Inferior parietal cortex (tissue), 1 donor: ENCODE results near the gene BRD4.

ENCODE experiments used
- DNase-seq: peaks from one replicate; pipeline ENCODE4 v3.0.0-alpha.2; 2016; ENCODE audit errors: extremely low spot score

The BRD4 gene

DNA sequence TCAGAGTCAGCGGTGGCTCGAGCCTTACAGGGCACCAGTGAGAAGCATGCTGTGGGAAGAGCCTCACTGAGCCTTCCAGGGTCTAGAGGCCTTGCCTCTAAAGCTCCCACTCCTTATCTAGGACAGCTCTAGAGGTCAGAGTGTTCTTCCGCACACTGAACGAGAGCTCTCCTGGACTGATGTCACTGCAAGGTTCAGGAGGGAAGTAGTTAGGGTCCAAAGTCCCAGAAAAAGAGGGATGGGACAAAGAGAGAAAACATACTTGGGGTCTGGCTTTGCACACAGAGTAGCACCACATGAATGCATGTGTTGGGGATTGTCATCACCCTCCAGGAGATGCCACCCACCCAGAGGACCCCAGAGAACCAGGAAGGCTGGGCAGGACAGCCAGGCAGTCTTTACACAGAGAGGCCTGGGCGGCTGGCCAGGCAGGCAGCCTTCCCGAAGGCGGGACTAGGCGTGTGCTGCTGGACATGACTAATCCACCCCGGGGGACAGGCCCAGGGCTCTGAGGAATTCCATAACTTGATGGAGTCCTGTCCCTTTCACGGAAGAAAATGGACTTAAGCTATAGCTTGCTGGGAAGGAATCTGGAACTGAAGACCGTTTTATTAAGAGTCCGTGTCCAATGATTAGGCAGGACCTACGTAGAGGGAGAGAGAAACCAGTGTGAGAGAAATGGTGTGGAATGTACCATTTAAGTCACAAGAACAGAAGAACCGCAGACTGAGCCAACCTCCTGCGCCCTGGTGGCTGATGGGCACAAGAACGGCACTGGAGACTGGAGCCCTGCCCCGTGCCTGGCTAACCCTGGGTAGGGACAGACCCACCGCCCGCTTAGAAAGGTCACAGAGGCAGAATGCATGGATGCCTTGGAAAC lies 83.5 kb downstream of the BRD4 start:
- no peak for DNase-seq

- no peak for DNase-seq
Measured at GRCh38 chr19:15248106-15248505, 84.2 kb downstream of the BRD4 start.

DNA sequence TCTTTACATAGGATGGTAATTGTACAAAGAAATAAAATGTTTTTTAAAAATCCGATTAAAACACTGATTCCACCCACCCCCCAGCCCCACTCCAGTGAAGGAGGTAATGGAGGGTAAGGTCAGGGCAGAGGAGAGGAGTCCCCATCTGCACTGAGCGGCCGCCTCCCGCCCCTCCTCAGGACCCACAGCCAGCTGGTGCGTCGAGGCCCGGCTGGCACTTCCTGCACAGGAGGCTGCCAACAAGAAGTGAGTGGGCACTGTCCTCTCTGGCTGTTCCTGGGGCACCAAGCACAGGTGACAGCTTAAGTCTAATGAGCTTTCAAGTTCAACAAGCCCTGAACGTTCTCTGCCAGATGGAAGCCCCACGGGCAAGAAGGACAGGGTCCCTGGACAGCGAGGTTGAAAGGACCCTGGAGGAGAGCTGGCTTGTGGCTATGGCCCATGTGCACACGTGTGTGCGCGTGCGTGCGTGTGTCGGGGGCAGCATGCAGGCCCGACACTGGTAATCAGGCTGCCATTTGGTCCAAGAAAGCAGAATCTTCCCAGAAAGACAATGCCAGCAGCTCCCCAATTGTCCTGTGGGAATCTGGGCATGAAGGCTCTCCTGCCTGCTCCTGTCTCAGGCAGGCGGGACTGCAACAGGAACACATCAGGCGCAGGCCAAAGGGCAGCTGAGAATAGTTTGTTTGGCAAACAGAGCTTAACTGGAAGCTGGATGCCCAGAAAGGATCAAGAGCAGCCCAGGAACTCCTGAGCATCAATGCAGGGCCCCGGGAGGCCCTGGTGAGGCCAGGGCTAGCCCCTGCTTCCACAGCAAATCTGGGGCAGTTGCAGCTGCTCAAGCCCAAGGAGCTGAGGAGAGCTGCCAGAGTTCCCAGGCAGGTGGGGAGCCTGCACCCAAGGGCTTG lies 85.0 kb downstream of the BRD4 start:
- no peak for DNase-seq

DNA sequence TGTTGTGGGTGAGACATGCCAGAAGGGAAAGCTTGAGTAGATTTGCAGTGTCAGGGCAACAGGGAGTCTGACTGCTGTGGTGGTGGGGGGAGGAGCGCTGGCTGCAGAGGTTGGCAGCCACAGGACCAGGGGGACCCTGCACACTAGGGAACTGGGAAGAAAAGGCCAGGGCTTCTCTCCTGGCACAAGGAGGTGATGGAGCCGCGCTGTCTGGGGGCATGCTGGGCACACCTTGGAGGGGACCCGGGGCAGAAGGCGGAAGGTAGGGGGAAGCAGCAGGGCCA lies 86.2 kb downstream of the BRD4 start:
- DNase-seq: no peak

DNA sequence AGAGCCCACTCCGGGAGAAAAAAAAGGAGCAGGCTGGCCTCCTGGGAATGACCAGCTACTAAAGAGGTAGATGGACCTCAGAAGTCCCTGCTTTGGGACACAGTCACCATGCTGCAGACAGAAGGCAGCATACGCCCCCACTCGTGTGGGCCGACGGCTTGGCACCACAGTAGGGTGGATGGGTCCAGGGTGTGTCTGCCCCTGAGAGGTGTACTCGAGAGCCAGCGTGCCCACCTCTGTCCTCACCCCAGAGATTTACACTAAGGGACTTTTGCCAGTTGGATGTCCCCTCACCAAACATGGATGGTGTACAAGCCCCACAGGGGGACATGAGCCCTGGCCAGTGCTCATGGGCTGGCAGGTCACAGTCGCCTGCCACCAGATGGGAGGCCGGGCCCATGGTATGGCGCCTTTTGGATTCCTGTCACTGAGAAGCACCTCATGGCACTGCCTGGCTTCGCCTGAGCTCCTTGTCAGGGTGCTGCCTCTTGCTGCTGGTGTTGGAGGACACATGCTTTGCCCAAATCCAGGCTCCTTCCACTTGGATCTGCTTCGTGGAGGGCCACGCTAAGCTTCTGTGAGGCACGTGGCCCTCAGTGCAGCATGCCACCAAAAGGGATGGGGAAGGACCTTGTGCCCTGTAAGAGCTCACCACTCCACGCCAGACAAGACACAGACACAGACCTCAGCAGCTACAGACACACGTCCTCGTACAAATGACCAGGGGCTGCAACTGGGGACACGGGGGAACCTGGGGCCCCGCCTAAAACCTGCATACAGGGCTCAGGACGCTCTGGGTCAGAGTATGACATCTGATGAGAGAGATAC lies 86.8 kb downstream of the BRD4 start:
- DNase-seq: no peak

DNA sequence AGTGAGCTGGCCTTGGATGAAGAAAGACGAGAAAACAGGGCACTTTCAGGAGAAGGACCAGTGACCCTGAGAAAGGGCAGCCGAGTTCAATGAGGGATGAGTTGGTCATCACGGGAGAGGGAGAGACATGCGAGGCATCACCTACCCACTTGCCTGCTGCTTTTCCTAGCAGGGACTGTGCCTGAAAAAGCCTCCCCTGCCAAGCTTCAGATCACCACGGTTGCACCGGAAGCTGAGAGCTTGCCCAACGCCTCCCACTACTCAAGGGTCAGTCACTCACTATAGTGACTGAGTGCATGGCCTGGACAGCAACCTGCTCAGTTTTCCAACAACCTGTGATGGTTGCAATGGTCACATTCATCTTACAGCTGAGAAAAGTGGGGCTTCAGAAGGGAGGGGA lies 87.5 kb downstream of the BRD4 start:
- DNase-seq: no peak

DNA sequence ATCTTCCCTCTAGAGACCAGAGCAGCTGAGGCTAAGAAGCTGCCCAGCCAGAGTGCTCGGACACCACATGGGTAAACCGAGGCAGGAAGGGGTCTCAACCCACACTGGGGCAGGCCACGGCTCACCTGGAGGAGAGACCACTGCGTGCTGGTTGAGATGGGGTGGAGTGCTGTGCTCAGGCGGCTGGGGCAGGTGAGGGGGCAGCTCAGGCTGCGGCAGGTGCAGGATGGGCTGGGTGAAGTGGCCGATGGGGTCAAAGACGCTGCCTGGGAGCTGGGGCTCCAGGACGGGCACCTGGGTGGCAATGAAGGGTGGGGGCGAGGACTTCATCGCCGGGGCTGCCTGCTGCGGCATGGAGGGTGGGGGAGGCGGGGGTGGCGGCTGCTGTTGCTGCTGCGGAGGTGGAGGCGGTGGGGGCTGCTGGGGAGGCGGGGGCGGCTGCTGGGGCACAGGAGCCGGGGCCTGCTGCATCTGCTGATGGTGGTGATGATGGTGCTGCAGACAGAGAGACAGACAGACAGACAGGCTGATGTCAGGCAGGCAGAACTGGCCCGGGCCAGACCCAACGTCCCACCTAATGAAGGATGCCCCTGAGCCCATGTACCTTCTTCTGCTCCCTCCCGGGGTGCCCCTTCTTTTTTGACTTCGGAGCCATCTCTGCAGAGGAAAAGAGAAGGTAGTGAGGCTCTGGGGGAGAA lies 88.1 kb downstream of the BRD4 start:
- no peak for DNase-seq

DNA sequence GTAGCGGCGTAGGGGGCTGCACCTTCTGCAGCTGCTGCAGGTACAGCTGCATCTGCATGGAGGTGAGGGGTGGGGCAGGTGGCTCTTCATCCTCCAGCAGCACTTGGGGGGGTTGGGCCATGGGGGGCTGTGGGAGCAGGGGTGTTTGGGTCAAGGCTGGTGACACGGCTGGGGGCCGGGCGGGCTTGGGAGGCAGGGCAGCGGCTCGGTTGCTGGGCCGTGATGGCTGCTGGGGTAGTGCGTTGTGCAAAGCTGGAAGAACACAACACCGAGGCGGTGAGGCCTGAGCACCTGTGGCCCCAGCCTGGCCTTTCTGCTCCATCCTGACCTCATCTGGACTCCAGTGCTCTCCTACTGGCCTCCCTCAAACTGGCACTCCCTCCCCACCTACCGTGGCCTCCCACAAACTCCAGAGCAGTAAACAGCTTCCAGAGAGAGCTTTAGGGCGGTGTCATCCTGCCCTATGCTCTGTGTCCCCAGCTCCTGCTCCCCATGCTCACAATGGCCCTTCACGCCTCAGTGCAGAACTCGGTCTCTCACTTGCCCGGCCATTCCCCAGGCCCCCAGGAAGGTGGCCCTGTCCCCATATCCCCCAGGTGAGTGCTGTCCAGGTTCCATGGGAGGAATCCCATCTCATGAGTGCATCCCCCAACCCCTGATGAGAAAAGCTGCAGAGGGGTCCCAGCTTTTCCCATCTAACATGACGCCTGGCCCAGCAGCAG lies 88.9 kb downstream of the BRD4 start:
- DNase-seq: no peak

- DNase-seq: no peak
Measured at GRCh38 chr19:15241259-15241910, 91.0 kb downstream of the BRD4 start.

DNA sequence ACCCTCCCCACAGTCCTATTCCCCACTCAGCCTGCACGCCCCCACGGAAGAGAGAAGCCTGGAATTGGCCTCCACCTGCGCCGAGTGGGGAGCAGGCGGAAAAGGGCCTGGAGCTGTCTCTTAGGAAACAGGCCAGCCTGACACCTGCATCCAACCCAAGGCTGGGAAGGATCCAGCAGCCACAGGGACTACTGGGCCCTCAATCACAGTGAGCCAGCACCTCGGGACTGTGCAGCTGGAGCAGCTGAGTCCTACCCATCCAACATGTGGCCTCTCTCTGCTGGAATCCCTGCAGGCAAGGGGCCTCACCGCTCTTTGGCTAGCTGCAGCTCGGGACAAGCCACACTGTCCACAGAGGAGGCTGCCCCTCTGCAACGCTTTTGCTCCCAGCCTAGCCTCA lies 91.8 kb downstream of the BRD4 start:
- DNase-seq: no peak

- DNase-seq: no peak
Measured at GRCh38 chr19:15239337-15239949, 92.9 kb downstream of the BRD4 start.

GRCh38 chr19:15238639-15239155 lies 93.6 kb downstream of the BRD4 start:
- no peak for DNase-seq

GRCh38 chr19:15237759-15238638 lies 94.3 kb downstream of the BRD4 start:
- DNase-seq: no peak

DNA sequence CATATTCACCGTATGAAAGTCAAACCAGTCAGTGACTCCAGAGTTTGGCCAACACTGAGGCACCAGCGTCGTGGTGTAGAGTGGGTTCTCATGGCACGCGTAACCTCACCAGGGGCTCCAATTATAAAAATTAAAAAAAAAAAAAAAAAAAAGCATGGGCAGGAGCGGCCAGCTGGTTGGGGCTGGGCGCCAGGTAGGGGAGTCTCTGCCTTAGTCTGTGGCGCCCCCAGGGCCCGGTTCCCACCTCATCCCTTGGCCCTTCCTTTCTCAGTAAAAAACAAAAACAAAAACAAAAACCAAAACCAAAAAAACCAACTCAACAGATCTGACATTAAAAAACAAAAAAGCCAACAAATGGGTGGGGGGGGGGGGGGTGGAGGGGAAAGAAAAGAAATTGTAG lies 95.5 kb downstream of the BRD4 start:
- DNase-seq: no peak

DNA sequence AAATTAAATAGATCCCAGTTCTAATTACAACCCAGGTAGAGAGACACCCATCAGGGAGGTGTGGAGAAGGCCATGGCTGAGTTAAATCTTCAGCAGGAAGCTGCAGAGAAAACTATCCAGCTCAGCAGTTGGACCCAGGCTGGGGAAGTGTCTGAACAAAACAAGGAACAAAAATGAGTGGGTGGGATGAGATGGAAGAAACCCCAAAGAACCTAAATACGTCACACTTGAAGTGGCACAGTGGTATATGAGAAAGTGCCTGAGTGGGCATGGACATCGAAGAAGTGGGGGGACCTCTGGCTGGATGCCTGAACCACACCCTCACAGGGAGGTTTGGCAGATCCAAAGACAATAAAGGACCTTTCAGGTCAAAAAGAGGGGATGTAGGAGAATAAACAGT lies 96.6 kb downstream of the BRD4 start:
- DNase-seq: no peak

DNA sequence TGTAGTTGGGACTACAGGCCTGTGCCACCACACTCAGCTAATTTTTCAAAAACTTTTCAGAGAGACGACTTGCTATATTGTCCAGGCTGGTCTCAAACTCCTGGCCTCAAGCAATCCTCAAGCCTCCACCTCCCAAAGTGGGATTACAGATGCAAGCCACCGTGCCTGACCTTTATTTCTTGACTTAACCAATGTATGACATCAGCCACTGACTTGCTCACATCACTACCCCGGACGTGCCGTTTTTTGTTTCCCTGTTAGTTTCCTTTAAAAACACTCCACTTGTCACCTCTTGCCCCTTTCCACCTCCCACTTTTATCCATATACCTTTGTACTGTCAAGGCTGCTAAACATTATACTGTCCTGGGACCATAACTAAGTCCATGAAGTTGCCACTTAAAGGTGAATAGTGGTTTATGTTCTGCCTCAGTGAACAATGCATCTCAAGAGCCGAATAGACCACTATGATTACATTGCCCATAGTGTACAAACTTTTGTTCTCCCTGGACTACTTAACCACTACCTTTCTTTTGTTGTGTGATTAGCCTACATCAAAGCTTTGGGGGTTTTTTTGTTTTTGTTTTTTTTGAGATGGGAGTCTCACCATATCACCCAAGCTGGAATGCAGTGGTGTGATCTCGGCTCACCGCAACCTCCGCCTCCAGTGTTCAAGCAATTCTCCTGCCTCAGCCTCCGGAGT lies 97.8 kb downstream of the BRD4 start:
- DNase-seq: no peak

DNA sequence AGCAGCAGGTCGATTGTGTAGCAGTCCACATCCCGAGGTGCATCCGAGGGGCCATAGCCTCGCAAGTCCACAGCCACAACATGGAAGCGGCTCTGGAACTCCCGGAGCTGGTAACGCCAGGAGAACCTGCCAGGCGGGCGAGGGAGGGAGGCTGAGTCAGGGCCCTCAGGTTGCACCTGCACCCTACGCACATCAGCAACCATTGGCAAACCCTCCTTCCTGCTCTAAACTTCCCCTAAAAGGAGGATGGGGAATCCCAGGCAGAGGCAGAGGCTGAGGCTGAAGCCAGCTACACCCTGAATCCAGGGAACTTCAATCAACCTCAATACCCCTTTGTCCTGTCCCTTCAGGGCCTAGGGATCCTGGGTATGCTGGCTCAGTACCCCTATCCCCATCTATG lies 101.1 kb downstream of the BRD4 start:
- DNase-seq: no peak

DNA sequence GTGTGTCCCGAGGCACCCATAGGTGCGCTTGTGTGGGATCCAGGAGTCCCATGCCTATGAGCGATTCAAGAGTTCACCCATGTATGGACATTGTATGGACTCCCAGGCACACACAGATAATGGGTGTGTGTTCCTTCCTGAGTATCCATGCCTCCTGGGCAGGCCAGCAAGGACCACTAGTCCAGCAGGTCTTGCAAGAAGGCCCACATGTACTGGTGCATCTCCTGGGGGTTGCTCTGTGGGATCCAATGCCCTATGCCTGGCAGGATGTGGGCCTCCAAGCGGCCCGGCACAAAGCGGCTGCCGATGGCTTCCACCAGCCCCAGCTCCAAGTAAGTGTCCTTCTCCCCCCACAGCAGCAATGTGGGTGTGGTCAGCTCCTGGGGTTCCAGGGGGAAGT lies 105.1 kb downstream of the BRD4 start:
- DNase-seq: no peak
